B cell (primary cell): ENCODE data around the gene IL19. TPM values are rescaled to one million over a fixed set of nuclear protein-coding genes. Genes with fewer than 3 reads are reported as not detected.

Experiments
- ATAC-seq: fragments of 200-7000 bp; cut with Tn5 transposase; one replicate; pipeline ENCODE4 v1.10.0; 2021; ENCODE audit warnings: low read depth, mild to moderate bottlenecking, moderate number of reproducible peaks, moderate library complexity
- CTCF ChIA-PET: fragments of 350-600 bp; sonication (Branson Sonifier 250); formaldehyde crosslinking; loops from one replicate; lab custom pipeline; 2021; ENCODE audit warnings: antibody characterized with exemption, inconsistent platforms; lab: Charles Lee
- POLR2A ChIA-PET: fragments of 350-600 bp; sonication (Branson Sonifier 250); formaldehyde crosslinking; loops from one replicate; lab custom pipeline; 2021; ENCODE audit warnings: antibody characterized with exemption; lab: Charles Lee
- DNase-seq: peaks from one replicate; pipeline ENCODE4 v3.0.0; 2013
- H2AFZ ChIP-seq: 2 replicates; pipeline ENCODE4 v1.6.1; 2012; ENCODE audit warnings: mild to moderate bottlenecking, low read depth, low read length; ENCODE audit not compliant: insufficient read depth, poor library complexity, severe bottlenecking
- H3K27ac ChIP-seq, 2 donors: 1 replicate in 1 of 2; 2 replicates in 1 of 2; pipeline ENCODE4 v1.5.1; 2012 to 2013; ENCODE audit warnings: low read length in 2 of 2, mild to moderate bottlenecking in 2 of 2, moderate library complexity in 1 of 2
- H3K27me3 ChIP-seq, 4 experiments: fragments of 200-600 bp in 1 of 4; sonication (generic) in 1 of 4; replicated peaks in 1 of 4; 1 replicate in 2 of 4; 2 replicates in 2 of 4; pipeline versions ENCODE4 v1.6.1 to v1.7.0; 2013 to 2016; ENCODE audit warnings: low read length in 3 of 4, mild to moderate bottlenecking in 2 of 4, mixed read lengths in 1 of 4, moderate library complexity in 1 of 4; ENCODE audit not compliant: insufficient read depth in 4 of 4, control insufficient read depth in 3 of 4; ENCODE audit errors: control extremely low read depth in 1 of 4
- H3K36me3 ChIP-seq, 2 experiments: replicated peaks in 1 of 2; 1 replicate in 1 of 2; 2 replicates in 1 of 2; pipeline versions ENCODE4 v1.6.1 to v1.7.1; 2013; ENCODE audit warnings: low read length in 1 of 2; ENCODE audit not compliant: insufficient read depth in 2 of 2, control insufficient read depth in 1 of 2; ENCODE audit errors: control extremely low read depth in 1 of 2, extremely low read depth in 1 of 2
- H3K4me1 ChIP-seq, 2 donors: fragments of 200-600 bp in 1 of 2; sonication (generic) in 1 of 2; 1 replicate in 1 of 2; 2 replicates in 1 of 2; pipeline versions ENCODE4 v1.5.1 to v1.6.1; 2013 to 2017; ENCODE audit warnings: low read length in 2 of 2; ENCODE audit not compliant: control insufficient read depth in 2 of 2, insufficient read depth in 2 of 2
- H3K4me2 ChIP-seq: replicated peaks from 2 replicates; pipeline ENCODE3; 2012; ENCODE audit warnings: mild to moderate bottlenecking, low read depth, low read length; ENCODE audit not compliant: poor library complexity, severe bottlenecking
- H3K4me3 ChIP-seq, 5 experiments: fragments of 200-600 bp in 1 of 5; sonication (generic) in 1 of 5; 1 replicate in 3 of 5; 2 replicates in 2 of 5; pipeline versions ENCODE4 v1.5.1 to v1.7.0; 2011 to 2016; ENCODE audit warnings: low read length in 4 of 5, mild to moderate bottlenecking in 4 of 5, low read depth in 2 of 5, control low read depth in 1 of 5, moderate library complexity in 1 of 5; ENCODE audit not compliant: insufficient read depth in 1 of 5; ENCODE audit errors: control extremely low read depth in 1 of 5, extremely low read depth in 1 of 5
- H3K79me2 ChIP-seq: fragments of 200-600 bp; sonication (generic); one replicate; pipeline ENCODE4 v1.6.0; 2016; ENCODE audit warnings: low read length; ENCODE audit not compliant: control insufficient read depth, insufficient read depth
- H3K9ac ChIP-seq: fragments of 200-600 bp; sonication (generic); 2 replicates; pipeline ENCODE4 v1.6.1; 2017; ENCODE audit warnings: mild to moderate bottlenecking, low read length, moderate library complexity
- H3K9me3 ChIP-seq, 3 donors: one replicate each; pipeline versions ENCODE4 v1.6.1 to v1.7.1; 2013; ENCODE audit warnings: low read length in 2 of 3; ENCODE audit not compliant: control insufficient read depth in 2 of 3, insufficient read depth in 1 of 3; ENCODE audit errors: control extremely low read depth in 1 of 3
- H4K20me1 ChIP-seq: 2 replicates; pipeline ENCODE4 v1.6.0; 2012; ENCODE audit warnings: mild to moderate bottlenecking, low read length; ENCODE audit not compliant: insufficient read depth, control insufficient read depth, poor library complexity, severe bottlenecking
- H3K27ac Mint-ChIP-seq: one replicate; pipeline ENCODE4 v1.8.0; 2021; ENCODE audit warnings: mixed read lengths
- H3K27me3 Mint-ChIP-seq: one replicate; pipeline ENCODE4 v1.8.0; 2021; ENCODE audit warnings: mixed read lengths
- H3K4me1 Mint-ChIP-seq: one replicate; pipeline ENCODE4 v1.8.0; 2021; ENCODE audit warnings: mixed read lengths
- H3K4me3 Mint-ChIP-seq: one replicate; pipeline ENCODE4 v1.8.0; 2021; ENCODE audit warnings: mixed read lengths
- H3K9me3 Mint-ChIP-seq: one replicate; pipeline ENCODE4 v1.8.0; 2022; ENCODE audit warnings: mixed read lengths; ENCODE audit not compliant: insufficient read depth
- EZH2 ChIP-seq: IDR thresholded peaks from 2 replicates; pipeline ENCODE4 v1.6.1; 2012; ENCODE audit warnings: borderline replicate concordance, low read depth, mild to moderate bottlenecking, moderate library complexity, low read length; ENCODE audit not compliant: insufficient read depth, poor library complexity, severe bottlenecking
- WGBS: methylation state at CpG from one replicate; pipeline ENCODE4 v1.1.5; 2013; ENCODE audit warnings: missing lambda C conversion rate; ENCODE audit not compliant: insufficient coverage; 5-methylcytosine and 5-hydroxymethylcytosine counted together
- intact Hi-C: fragments of 100-400 bp; cut with micrococcal nuclease; formaldehyde crosslinking; loops from one replicate; pipeline ENCODE4 v1.10.0; 2022
- polyA plus RNA-seq: library from polyadenylated mRNA; depleted of rRNA; stranded (reverse); fragments of >200 nt; gene quantifications from 2 replicates; pipeline ENCODE4 v1.2.3, GENCODE V29; 2012
- total RNA-seq, 2 donors: library from RNA; stranded (reverse); fragments of 120-200 nt in 1 of 2; gene quantifications; 1 replicate in 1 of 2; 2 replicates in 1 of 2; pipeline versions ENCODE4 v1.2.3 to v1.2.4, GENCODE V29; 2013 to 2022
- TF ChIP-seq, protein P1 (sequence below): fragments of 200-600 bp; IDR thresholded peaks from one replicate; pipeline ENCODE4 v1.8.0; 2022; ENCODE audit warnings: antibody characterized with exemption, mild to moderate bottlenecking

The IL19 gene
- total and polyA plus RNA-seq, 2 donors (not counting 1 experiment from before 2014, with no cell fraction given) = 0.27 TPM; not detected in 1

DNA sequence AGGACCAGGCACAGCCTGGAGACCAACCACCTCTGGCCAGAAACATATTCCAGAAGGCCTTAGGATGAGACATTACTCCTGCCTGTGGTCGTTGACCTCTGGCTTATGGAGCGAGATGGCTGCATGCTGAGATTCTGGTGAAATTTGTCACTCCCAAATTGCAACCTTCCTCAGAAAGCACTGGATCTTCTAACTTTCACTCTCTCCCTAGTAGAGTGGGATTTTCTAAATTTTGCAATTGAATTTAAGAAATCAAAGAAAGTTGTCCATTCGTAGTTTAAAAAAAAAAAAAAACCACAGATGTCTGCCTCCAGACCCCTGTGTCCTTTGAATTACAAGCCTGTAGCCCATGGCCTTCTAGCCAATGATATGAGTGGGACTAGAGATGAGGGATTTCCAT lies 30.3 kb downstream of the IL19 start:
- no CpG with 5 or more reads among the region's 3 CpGs for WGBS
- intact Hi-C loops = loop anchor here (10.0 kb wide), 2 partner anchors 166 to 326 kb away; partner anchors contain the start of genes DYRK3 and IKBKE
- no peak overlapping the region for H3K4me2 ChIP-seq

GRCh38 chr1:206801467-206801866 lies 30.9 kb downstream of the IL19 start:
- Histone ChIP-seq H3K4me3 (no peak overlapping the region), H3K4me1 (peaks cover 4 to 26% of the 10 kb centered on the region in 2 donors), H3K27me3 (no peaks in the 10 kb centered on the region), H3K9me3 (no peaks in the 10 kb centered on the region), H3K4me2 (no peak overlapping the region), H3K27ac (no peak overlapping the region), H3K9ac (no peak overlapping the region), H3K79me2 (no peaks in the 10 kb centered on the region), H3K36me3 (no peaks in the 10 kb centered on the region), H4K20me1 (no peaks in the 10 kb centered on the region), H2AFZ (no peak overlapping the region)
- Mint-ChIP-seq H3K4me1 (peaks cover 46% of the 10 kb centered on the region), H3K9me3 (no peaks in the 10 kb centered on the region), H3K27me3 (no peaks in the 10 kb centered on the region), H3K4me3 (no peak overlapping the region), H3K27ac (peak overlapping the region; percentile 54)
- TF ChIP-seq EZH2 = no peak
- TF ChIP-seq, protein P1, sequence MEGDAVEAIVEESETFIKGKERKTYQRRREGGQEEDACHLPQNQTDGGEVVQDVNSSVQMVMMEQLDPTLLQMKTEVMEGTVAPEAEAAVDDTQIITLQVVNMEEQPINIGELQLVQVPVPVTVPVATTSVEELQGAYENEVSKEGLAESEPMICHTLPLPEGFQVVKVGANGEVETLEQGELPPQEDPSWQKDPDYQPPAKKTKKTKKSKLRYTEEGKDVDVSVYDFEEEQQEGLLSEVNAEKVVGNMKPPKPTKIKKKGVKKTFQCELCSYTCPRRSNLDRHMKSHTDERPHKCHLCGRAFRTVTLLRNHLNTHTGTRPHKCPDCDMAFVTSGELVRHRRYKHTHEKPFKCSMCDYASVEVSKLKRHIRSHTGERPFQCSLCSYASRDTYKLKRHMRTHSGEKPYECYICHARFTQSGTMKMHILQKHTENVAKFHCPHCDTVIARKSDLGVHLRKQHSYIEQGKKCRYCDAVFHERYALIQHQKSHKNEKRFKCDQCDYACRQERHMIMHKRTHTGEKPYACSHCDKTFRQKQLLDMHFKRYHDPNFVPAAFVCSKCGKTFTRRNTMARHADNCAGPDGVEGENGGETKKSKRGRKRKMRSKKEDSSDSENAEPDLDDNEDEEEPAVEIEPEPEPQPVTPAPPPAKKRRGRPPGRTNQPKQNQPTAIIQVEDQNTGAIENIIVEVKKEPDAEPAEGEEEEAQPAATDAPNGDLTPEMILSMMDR = no peak
- CTCF ChIA-PET = interaction anchor here (0.7 to 11.3 kb wide), 10 partner anchors 9 to 192 kb away, joined by 3 to 278 read pairs (median 4); partner anchors contain the start of gene IL10
- intact Hi-C loops = loop anchor here (10.0 kb wide), 2 partner anchors 167 to 327 kb away; partner anchors contain the start of genes DYRK3 and IKBKE
- POLR2A ChIA-PET = interaction anchor here (0.7 to 1.8 kb wide), 4 partner anchors 19 to 62 kb away, joined by 3 to 4 read pairs (median 4); no protein-coding TSS in a partner anchor
- ATAC-seq = no peak
- 88% methylated on average over 1 of the region's 1 CpG for WGBS
- no peak for DNase-seq

More for the DNA sequence above, 30.3 kb downstream of the IL19 start:
- Histone ChIP-seq H3K4me1 (peaks cover 4 to 26% of the 10 kb centered on the region in 2 donors), H3K4me3 (no peak overlapping the region), H4K20me1 (no peaks in the 10 kb centered on the region), H3K9me3 (no peaks in the 10 kb centered on the region), H3K36me3 (no peaks in the 10 kb centered on the region), H3K9ac (no peak overlapping the region), H3K27me3 (no peaks in the 10 kb centered on the region), H3K79me2 (no peaks in the 10 kb centered on the region), H2AFZ (no peak overlapping the region), H3K27ac (no peak overlapping the region)
- ATAC-seq (no peak), DNase-seq (no peak)
- Mint-ChIP-seq H3K27ac (no peak overlapping the region), H3K4me3 (no peak overlapping the region), H3K9me3 (no peaks in the 10 kb centered on the region), H3K27me3 (no peaks in the 10 kb centered on the region), H3K4me1 (peaks cover 50% of the 10 kb centered on the region)
- TF ChIP-seq, protein P1 = no peak
- no peak for TF ChIP-seq EZH2
- CTCF ChIA-PET = interaction anchor here (1.5 to 9.4 kb wide), 5 partner anchors 8 to 111 kb away, joined by 3 to 39 read pairs (median 26); no protein-coding TSS in a partner anchor
- POLR2A ChIA-PET = interaction anchor here (0.7 to 1.8 kb wide), 2 partner anchors 18 to 56 kb away, joined by 4 read pairs; no protein-coding TSS in a partner anchor
